ENCODE results near the gene VIPR1.

DNA sequence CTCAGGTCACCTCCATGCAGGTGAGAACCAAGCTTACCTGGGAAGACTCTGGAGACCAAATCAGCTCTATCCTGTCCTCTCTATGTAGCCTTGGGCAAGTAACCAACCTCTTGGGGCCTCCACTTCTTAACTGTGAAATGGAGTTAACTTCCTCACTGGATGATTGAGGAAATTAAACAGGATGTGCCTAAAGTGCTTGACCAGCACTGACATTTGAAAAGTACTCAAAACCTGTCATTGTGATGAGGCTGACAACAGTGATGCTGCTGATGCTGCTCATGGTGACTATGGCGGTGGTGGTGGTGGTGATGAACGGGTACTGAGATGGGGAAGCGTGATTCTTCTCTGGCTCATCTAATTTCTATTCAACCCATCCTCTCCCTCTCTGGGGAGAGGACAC lies 22.3 kb downstream of the VIPR1 start:
- no peak for TF ChIP-seq POLR2A (IDR thresholded peaks at IDR 0.05)
- TF ChIP-seq, protein P1, sequence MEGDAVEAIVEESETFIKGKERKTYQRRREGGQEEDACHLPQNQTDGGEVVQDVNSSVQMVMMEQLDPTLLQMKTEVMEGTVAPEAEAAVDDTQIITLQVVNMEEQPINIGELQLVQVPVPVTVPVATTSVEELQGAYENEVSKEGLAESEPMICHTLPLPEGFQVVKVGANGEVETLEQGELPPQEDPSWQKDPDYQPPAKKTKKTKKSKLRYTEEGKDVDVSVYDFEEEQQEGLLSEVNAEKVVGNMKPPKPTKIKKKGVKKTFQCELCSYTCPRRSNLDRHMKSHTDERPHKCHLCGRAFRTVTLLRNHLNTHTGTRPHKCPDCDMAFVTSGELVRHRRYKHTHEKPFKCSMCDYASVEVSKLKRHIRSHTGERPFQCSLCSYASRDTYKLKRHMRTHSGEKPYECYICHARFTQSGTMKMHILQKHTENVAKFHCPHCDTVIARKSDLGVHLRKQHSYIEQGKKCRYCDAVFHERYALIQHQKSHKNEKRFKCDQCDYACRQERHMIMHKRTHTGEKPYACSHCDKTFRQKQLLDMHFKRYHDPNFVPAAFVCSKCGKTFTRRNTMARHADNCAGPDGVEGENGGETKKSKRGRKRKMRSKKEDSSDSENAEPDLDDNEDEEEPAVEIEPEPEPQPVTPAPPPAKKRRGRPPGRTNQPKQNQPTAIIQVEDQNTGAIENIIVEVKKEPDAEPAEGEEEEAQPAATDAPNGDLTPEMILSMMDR (IDR thresholded peaks at IDR 0.05 in 4 of 5, conservative IDR thresholded peaks at IDR 0.05 in 1 of 5) = no peak
